ENCODE results near the gene ACTN1.

The ACTN1 gene

GRCh38 chr14:68885226-68886108 lies 93.6 kb downstream of the ACTN1 start:
- H3K4me3 ChIP-seq (ENCODE audit: low read depth, low read length): no peak overlapping the region
- no peak for DNase-seq (ENCODE audit: low read depth)
- no peak for TF ChIP-seq CTCF (IDR thresholded peaks at IDR 0.05; ENCODE audit: low read depth, low read length, missing control alignments)

- no peak overlapping the region for H3K4me3 ChIP-seq (ENCODE audit: low read depth, low read length)
- no peak for TF ChIP-seq CTCF (IDR thresholded peaks at IDR 0.05; ENCODE audit: low read depth, low read length, missing control alignments)
- DNase-seq (ENCODE audit: low read depth): no peak
Measured at GRCh38 chr14:68884031-68885030, 94.8 kb downstream of the ACTN1 start.

- TF ChIP-seq CTCF (IDR thresholded peaks at IDR 0.05; ENCODE audit: low read depth, low read length, missing control alignments): no peak
- no peak for DNase-seq (ENCODE audit: low read depth)
- no peak overlapping the region for H3K4me3 ChIP-seq (ENCODE audit: low read depth, low read length)
Measured at GRCh38 chr14:68882235-68882634, 96.9 kb downstream of the ACTN1 start.

GRCh38 chr14:68881396-68881795 lies 97.7 kb downstream of the ACTN1 start:
- no peak for DNase-seq (ENCODE audit: low read depth)
- no peak for TF ChIP-seq CTCF (IDR thresholded peaks at IDR 0.05; ENCODE audit: low read depth, low read length, missing control alignments)
- no peak overlapping the region for H3K4me3 ChIP-seq (ENCODE audit: low read depth, low read length)

GRCh38 chr14:68880581-68881105 lies 98.5 kb downstream of the ACTN1 start:
- DNase-seq (ENCODE audit: low read depth): no peak
- H3K4me3 ChIP-seq (ENCODE audit: low read depth, low read length): no peak overlapping the region
- no peak for TF ChIP-seq CTCF (IDR thresholded peaks at IDR 0.05; ENCODE audit: low read depth, low read length, missing control alignments)

GRCh38 chr14:68879841-68880575 lies 99.1 kb downstream of the ACTN1 start:
- no peak overlapping the region for H3K4me3 ChIP-seq (ENCODE audit: low read depth, low read length)
- TF ChIP-seq CTCF (IDR thresholded peaks at IDR 0.05; ENCODE audit: low read depth, low read length, missing control alignments): no peak
- DNase-seq (ENCODE audit: low read depth): no peak

Measured in GM12864 (cell line).